OCI-LY7 (cell line): ENCODE results near the gene ASIP. TPM values are rescaled to one million over a fixed set of nuclear protein-coding genes. Genes with fewer than 3 reads are reported as not detected.

Experiments used
- BruUV-seq: library from RNA; stranded (reverse); fragments of 400-500 nt; replicated peaks from 2 replicates; lab custom pipeline; 2021; lab: Mats Ljungman, UMichigan
- CTCF ChIA-PET: fragments of 300-600 bp; sonication (Branson Sonifier 250); formaldehyde crosslinking; loops from one replicate; lab custom pipeline; 2022; ENCODE audit warnings: antibody characterized with exemption; ENCODE audit not compliant: unreplicated experiment; lab: Charles Lee
- POLR2A ChIA-PET: fragments of 300-600 bp; sonication (Branson Sonifier 250); formaldehyde crosslinking; loops from one replicate; lab custom pipeline; 2022; ENCODE audit warnings: antibody characterized with exemption; lab: Charles Lee
- DNase-seq: peaks from one replicate; pipeline ENCODE4 v3.0.0-alpha.2; 2015; ENCODE audit warnings: low spot score
- H2AFZ ChIP-seq: fragments of 200-600 bp; sonication (generic), shearing (Covaris generic); 2 replicates; pipeline ENCODE4 v1.6.1; 2014; ENCODE audit warnings: mild to moderate bottlenecking, antibody characterized with exemption, low read length, moderate library complexity
- H3K27ac ChIP-seq: fragments of 200-600 bp; sonication (generic); 2 replicates; pipeline ENCODE4 v1.5.1; 2014; ENCODE audit warnings: mixed run types, low read depth, mild to moderate bottlenecking, moderate library complexity, low read length, inconsistent platforms; ENCODE audit not compliant: poor library complexity, severe bottlenecking
- H3K36me3 ChIP-seq: fragments of 200-600 bp; sonication (generic); 2 replicates; pipeline ENCODE4 v1.6.1; 2014; ENCODE audit warnings: mild to moderate bottlenecking, antibody characterized with exemption, low read length, moderate library complexity, mixed read lengths; ENCODE audit not compliant: insufficient read depth
- H3K4me1 ChIP-seq: fragments of 200-600 bp; sonication (generic); 2 replicates; pipeline ENCODE4 v1.5.1; 2014; ENCODE audit warnings: mild to moderate bottlenecking, low read length; ENCODE audit not compliant: insufficient read depth, poor library complexity, severe bottlenecking
- H3K4me2 ChIP-seq: fragments of 200-600 bp; sonication (generic); 2 replicates; pipeline ENCODE4 v1.6.1; 2014; ENCODE audit warnings: mild to moderate bottlenecking, low read length
- H3K4me3 ChIP-seq: fragments of 200-600 bp; sonication (generic); 2 replicates; pipeline ENCODE4 v1.5.1; 2014; ENCODE audit warnings: mild to moderate bottlenecking, low read depth, low read length; ENCODE audit not compliant: poor library complexity, severe bottlenecking
- H3K79me2 ChIP-seq: fragments of 200-600 bp; sonication (generic); 2 replicates; pipeline ENCODE4 v1.6.1; 2016; ENCODE audit warnings: low read depth, mild to moderate bottlenecking, low read length, moderate library complexity, mixed read lengths; ENCODE audit not compliant: insufficient read depth
- H3K9me2 ChIP-seq: fragments of 200-600 bp; sonication (generic); 2 replicates; pipeline ENCODE4 v1.6.1; 2016; ENCODE audit warnings: mild to moderate bottlenecking, low read length, mixed read lengths; ENCODE audit not compliant: insufficient read depth
- H3K9me3 ChIP-seq: fragments of 200-600 bp; sonication (generic); 2 replicates; pipeline ENCODE4 v1.6.1; 2014; ENCODE audit warnings: mild to moderate bottlenecking, mixed run types, low read length, mixed read lengths
- H4K20me1 ChIP-seq: fragments of 200-600 bp; sonication (generic); 2 replicates; pipeline ENCODE4 v1.6.1; 2014; ENCODE audit warnings: mild to moderate bottlenecking, antibody characterized with exemption, low read length, moderate library complexity, mixed read lengths; ENCODE audit not compliant: insufficient read depth
- CTCF ChIP-seq: fragments of 200-600 bp; sonication (generic); conservative IDR thresholded peaks from 2 replicates; pipeline ENCODE4 v1.5.1; 2014; ENCODE audit warnings: mild to moderate bottlenecking, antibody characterized with exemption, low read length, moderate library complexity, mixed read lengths
- EZH2phosphoT487 ChIP-seq: fragments of 200-600 bp; sonication (generic); IDR thresholded peaks from 2 replicates; pipeline ENCODE4 v1.6.1; 2018; ENCODE audit warnings: low read depth, borderline replicate concordance, mild to moderate bottlenecking, mixed run types, antibody characterized with exemption, low read length, moderate library complexity, mixed read lengths
- intact Hi-C: fragments of 100-400 bp; cut with micrococcal nuclease; formaldehyde crosslinking; loops from one replicate; pipeline ENCODE4 v1.10.0; 2022; ENCODE audit not compliant: unreplicated experiment
- total RNA-seq, 2 experiments: library from RNA; depleted of rRNA in 1 of 2; stranded (reverse); fragments of >200 nt in 1 of 2; shearing (Covaris generic) in 1 of 2; gene quantifications; 2 replicates each; pipeline ENCODE4 v1.2.3, GENCODE V29; 2014 to 2022

The ASIP gene
- total RNA-seq, 2 experiments from 2014 or later = 0.32 to 0.82 TPM

GRCh38 chr20:34254979-34255378 lies 13.8 kb downstream of the ASIP start:
- H3K4me3 ChIP-seq = no peak overlapping the region
- H3K4me2 ChIP-seq = no peak overlapping the region
- no peaks in the 10 kb centered on the region for H3K4me1 ChIP-seq
- TF ChIP-seq CTCF = no peak
- TF ChIP-seq EZH2phosphoT487 = no peak
- no TSS peak for BruUV-seq
- H4K20me1 ChIP-seq = no peaks in the 10 kb centered on the region
- intact Hi-C loops = no loop called here
- H2AFZ ChIP-seq = no peak overlapping the region
- DNase-seq = no peak
- H3K9me3 ChIP-seq = no peaks in the 10 kb centered on the region
- H3K36me3 ChIP-seq = no peaks in the 10 kb centered on the region
- CTCF ChIA-PET = no interaction called here
- no peak overlapping the region for H3K27ac ChIP-seq
- no peaks in the 10 kb centered on the region for H3K79me2 ChIP-seq
- POLR2A ChIA-PET = no interaction called here
- no peaks in the 10 kb centered on the region for H3K9me2 ChIP-seq

GRCh38 chr20:34256629-34257124 lies 15.5 kb downstream of the ASIP start:
- CTCF ChIA-PET = interaction anchor here (0.6 kb wide), 1 partner anchor 352 kb away, joined by 3 read pairs; no protein-coding TSS in a partner anchor
- no peaks in the 10 kb centered on the region for H3K36me3 ChIP-seq
- H3K79me2 ChIP-seq = no peaks in the 10 kb centered on the region
- no peak overlapping the region for H3K4me2 ChIP-seq
- no peaks in the 10 kb centered on the region for H3K9me2 ChIP-seq
- no TSS peak for BruUV-seq
- no peak for DNase-seq
- no peak overlapping the region for H2AFZ ChIP-seq
- H4K20me1 ChIP-seq = no peaks in the 10 kb centered on the region
- no peak overlapping the region for H3K27ac ChIP-seq
- POLR2A ChIA-PET = interaction anchor here (0.9 to 1.1 kb wide), 2 partner anchors 14 to 32 kb away, joined by 3 read pairs; no protein-coding TSS in a partner anchor
- intact Hi-C loops = no loop called here
- TF ChIP-seq CTCF (no peak), EZH2phosphoT487 (no peak)
- no peak overlapping the region for H3K4me3 ChIP-seq
- H3K9me3 ChIP-seq = no peaks in the 10 kb centered on the region
- H3K4me1 ChIP-seq = no peaks in the 10 kb centered on the region

DNA sequence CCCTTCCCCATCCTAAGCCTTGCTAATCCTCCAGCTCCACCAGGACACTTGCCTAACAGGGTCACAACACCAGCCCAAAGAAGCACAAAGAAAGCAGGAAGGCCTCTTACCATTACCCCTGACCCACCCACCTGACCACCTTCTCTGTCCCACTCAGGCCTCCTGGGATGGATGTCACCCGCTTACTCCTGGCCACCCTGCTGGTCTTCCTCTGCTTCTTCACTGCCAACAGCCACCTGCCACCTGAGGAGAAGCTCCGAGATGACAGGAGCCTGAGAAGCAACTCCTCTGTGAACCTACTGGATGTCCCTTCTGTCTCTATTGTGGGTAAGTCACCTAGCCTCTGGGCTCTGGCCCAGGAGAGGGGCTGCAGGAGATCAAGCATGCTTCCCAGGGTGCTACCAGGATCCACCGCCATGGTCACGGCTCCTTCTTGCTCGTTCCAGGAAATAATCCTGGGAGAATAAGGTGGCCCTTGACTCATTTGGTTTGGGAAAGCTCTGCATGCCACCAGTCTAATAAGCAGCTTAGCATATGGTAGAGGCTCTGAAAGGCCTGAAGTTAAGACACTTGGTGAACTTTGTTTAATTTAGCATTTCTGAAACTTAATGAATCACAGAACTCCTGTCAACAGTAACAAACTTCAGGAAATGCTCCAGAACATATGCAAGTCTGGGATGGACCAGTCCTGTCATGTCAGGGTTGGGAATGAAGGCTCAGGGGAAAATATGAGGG lies 19.2 kb downstream of the ASIP start:
- Histone ChIP-seq H3K36me3 (peaks cover 3% of the 10 kb centered on the region; the same call in 1 of the 2 replicates), H3K4me3 (no peak overlapping the region), H3K4me1 (no peaks in the 10 kb centered on the region), H3K27ac (no peak overlapping the region), H2AFZ (no peak overlapping the region), H3K9me3 (no peaks in the 10 kb centered on the region), H4K20me1 (no peaks in the 10 kb centered on the region), H3K9me2 (no peaks in the 10 kb centered on the region), H3K4me2 (no peak overlapping the region), H3K79me2 (no peaks in the 10 kb centered on the region)
- POLR2A ChIA-PET = no interaction called here
- DNase-seq = no peak
- TF ChIP-seq CTCF (no peak), EZH2phosphoT487 (no peak)
- no TSS peak for BruUV-seq
- CTCF ChIA-PET = no interaction called here
- intact Hi-C loops = loop anchor here (5.0 kb wide), 1 partner anchor 68 kb away; no protein-coding TSS in a partner anchor
